ENCODE data around the gene GID4.

- TF ChIP-seq, protein P1, sequence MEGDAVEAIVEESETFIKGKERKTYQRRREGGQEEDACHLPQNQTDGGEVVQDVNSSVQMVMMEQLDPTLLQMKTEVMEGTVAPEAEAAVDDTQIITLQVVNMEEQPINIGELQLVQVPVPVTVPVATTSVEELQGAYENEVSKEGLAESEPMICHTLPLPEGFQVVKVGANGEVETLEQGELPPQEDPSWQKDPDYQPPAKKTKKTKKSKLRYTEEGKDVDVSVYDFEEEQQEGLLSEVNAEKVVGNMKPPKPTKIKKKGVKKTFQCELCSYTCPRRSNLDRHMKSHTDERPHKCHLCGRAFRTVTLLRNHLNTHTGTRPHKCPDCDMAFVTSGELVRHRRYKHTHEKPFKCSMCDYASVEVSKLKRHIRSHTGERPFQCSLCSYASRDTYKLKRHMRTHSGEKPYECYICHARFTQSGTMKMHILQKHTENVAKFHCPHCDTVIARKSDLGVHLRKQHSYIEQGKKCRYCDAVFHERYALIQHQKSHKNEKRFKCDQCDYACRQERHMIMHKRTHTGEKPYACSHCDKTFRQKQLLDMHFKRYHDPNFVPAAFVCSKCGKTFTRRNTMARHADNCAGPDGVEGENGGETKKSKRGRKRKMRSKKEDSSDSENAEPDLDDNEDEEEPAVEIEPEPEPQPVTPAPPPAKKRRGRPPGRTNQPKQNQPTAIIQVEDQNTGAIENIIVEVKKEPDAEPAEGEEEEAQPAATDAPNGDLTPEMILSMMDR (IDR thresholded peaks at IDR 0.05), result no peak
- no peak for TF ChIP-seq POLR2A (IDR thresholded peaks at IDR 0.05)
Observed at GRCh38 chr17:18065546-18065945, 26.3 kb downstream of the GID4 start.
